Bone marrow (tissue), 2 donors: ENCODE results near the gene ZBP1.

Experiments used
- DNase-seq, 2 donors: peaks; one replicate each; lab custom pipeline; 2025; lab: John Stamatoyannopoulos, UW

ZBP1 gene

DNA sequence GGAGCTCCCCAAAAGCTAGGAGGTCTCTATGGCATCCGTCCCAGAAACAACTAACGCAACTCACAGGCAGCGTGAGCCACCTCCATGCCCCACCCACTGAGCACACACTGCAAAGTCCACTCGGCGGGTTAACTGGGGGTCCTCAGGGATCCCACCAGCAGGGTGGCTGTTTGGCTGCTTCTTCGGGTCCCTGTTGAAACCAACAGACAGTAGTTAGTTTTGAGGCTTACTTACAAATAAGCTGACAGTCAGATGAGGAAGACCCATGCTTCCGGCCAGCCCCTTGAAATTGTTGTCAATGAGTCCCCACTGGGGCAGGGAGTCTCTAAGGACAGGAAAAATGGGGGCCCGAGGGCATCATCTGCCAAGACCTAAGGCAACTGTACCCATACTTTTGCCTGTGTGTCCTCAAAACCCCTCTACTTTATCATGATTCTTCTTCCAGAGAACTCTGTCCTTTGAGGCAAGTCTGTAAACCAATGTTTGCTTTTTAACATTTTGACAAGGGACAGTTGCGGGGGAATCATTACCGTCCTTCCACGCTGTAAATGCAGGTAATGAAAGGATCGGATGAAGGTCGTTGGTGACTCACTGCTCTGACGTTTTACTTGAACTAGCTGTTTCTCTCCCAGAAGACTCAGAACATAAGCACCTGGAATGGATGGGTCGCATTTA is 61.5 kb downstream of the ZBP1 start:
- DNase-seq, result no peak

DNA sequence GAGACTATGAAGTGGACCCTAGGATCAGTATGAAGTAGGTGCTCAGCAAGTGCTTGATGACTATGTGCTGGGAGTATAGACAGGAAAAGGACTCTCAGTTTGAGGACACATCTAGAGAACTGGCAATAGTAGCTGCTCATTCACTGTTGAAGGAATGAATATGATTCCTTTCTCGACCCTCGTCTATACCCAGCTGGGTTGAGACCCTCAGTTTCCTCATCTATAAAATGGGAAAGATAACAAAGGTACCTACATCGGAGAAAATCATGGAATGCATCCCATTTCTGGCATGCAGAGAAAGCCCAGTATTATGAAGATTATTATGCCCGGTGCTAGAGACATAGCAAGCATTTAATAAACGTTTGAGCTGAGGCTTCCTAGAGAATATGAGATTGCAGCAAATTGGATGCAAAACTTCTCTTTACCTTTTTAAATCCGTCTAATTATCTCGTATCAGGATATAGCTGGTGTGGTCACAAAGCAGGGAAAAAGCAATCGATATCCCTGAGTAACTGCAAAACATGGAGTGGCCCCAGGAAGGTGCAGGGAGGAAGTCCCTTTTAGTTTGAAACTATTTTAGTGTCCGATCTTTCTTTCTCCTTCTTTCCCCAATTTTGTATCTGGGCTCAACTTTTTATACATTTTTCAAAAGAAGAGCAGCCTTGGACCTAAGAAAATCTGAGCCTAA is 62.2 kb downstream of the ZBP1 start:
- no peak for DNase-seq

DNA sequence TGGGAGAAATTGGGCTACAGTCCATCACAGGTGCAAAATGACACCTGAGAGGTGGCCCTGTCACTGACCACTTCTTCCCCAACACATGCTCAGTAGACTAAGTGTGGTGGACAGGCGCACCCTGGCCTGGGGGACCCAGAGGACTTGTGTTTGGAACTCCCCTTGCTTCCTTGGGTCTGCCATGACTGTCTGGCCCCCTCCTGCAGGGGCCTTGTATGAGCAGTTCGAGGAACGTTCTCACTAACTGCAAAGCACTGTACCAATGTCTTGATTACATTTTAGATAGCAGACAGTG is 63.3 kb downstream of the ZBP1 start:
- DNase-seq, result no peak

DNA sequence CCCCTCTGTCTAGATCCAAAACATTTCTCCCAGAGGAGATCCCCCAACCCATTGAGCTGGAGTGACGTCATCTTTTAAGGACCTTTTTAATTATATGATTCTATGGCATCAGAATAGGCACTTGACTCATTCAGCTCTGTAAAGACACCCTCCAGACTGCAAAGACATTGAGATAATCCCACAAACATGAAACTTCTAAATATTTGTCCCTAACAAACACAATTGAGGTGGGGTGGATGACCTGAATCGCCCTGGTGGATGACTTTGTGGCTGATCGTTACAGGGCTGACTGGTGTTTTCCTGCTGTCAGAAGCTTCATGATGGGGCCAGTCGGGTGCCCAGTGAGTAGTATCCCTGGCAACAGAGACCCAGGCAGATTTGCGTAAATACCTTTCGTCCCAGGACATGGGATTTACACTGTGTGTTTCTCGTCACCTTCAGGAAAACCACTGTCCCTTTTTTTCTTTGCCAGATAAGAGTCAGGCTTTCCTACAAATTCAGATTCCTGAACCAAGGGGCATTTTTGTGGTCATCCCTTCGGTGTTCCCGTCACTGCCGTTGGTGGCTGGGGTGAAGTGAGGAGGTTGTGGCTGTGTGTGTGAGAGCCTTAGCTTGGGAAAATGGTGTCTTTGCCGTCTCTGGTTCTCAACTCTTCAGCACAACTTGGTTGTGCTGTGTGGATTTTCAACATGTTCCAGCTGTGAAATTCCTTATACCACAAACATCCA is 64.6 kb downstream of the ZBP1 start:
- no peak for DNase-seq
